GM18867 (cell line): ENCODE data around the gene ATRN.
A peak's percentile ranks its signal among the peaks of the same experiment; 100 is the strongest.
"Not testable (repeated sequence)": the region's sequence is repeated elsewhere in the genome, so short reads cannot be mapped to it uniquely, and the experiment has no call there.

ENCODE experiments used
- ATAC-seq: cut with Tn5 transposase; IDR thresholded peaks from one replicate; pipeline ENCODE4 v1.9.1; 2021; ENCODE audit warnings: mild to moderate bottlenecking, moderate library complexity; ENCODE audit not compliant: unreplicated experiment

Gene ATRN

GRCh38 chr20:3465301-3465700 lies 5.5 kb upstream of the ATRN start:
- ATAC-seq, result no peak

GRCh38 chr20:3470208-3470626 lies 601 bp upstream of the ATRN start:
- no peak for ATAC-seq

- peak; percentile 9 for ATAC-seq
These were observed 691 bp downstream of the ATRN start for GRCh38 chr20:3471397-3472021.

- ATAC-seq, result no peak
These were observed 1.3 kb downstream of the ATRN start for GRCh38 chr20:3472105-3472504.

- no peak for ATAC-seq
These were observed 2.5 kb downstream of the ATRN start for GRCh38 chr20:3473324-3473723.

GRCh38 chr20:3473944-3474343 lies 3.1 kb downstream of the ATRN start:
- no peak for ATAC-seq

- not testable (repeated sequence) for ATAC-seq
These were observed 6.4 kb downstream of the ATRN start for GRCh38 chr20:3477003-3477860.

- no peak for ATAC-seq
These were observed 7.2 kb downstream of the ATRN start for GRCh38 chr20:3477861-3478544.

- no peak for ATAC-seq
These were observed 8.2 kb downstream of the ATRN start for GRCh38 chr20:3479025-3479424.

GRCh38 chr20:3479759-3480615 lies 9.2 kb downstream of the ATRN start:
- no peak for ATAC-seq

- no peak for ATAC-seq
These were observed 12.5 kb downstream of the ATRN start for GRCh38 chr20:3483309-3483708.

GRCh38 chr20:3483784-3484183 lies 13.0 kb downstream of the ATRN start:
- ATAC-seq, result no peak

GRCh38 chr20:3485913-3486312 lies 15.1 kb downstream of the ATRN start:
- ATAC-seq, result no peak

GRCh38 chr20:3486850-3487249 lies 16.0 kb downstream of the ATRN start:
- ATAC-seq, result no peak

- no peak for ATAC-seq
These were observed 21.9 kb downstream of the ATRN start for GRCh38 chr20:3492669-3493068.

GRCh38 chr20:3494218-3494617 lies 23.4 kb downstream of the ATRN start:
- no peak for ATAC-seq

- ATAC-seq, result no peak
These were observed 32.1 kb downstream of the ATRN start for GRCh38 chr20:3502878-3503277.

- ATAC-seq, result no peak
These were observed 34.3 kb downstream of the ATRN start for GRCh38 chr20:3505148-3505547.

GRCh38 chr20:3509064-3509463 lies 38.2 kb downstream of the ATRN start:
- ATAC-seq, result no peak

- no peak for ATAC-seq
These were observed 39.3 kb downstream of the ATRN start for GRCh38 chr20:3510110-3510509.

- not testable (repeated sequence) for ATAC-seq
These were observed 41.4 kb downstream of the ATRN start for GRCh38 chr20:3512239-3512638.
